ENCODE measurements around the gene RNF144A. TPM values are rescaled to one million over a fixed set of nuclear protein-coding genes. Genes with fewer than 3 reads are reported as not detected.

The RNF144A gene
- polyA plus RNA-seq, 3 donors = 0.30 to 0.68 (median 0.48) TPM

- peaks cover 20% of the 10 kb centered on the region for H3K4me1 Mint-ChIP-seq
- Histone ChIP-seq H2AFZ (ENCODE audit: insufficient read depth, low read depth, low read length, poor library complexity, severe bottlenecking) (no peak overlapping the region), H3K9ac (ENCODE audit: insufficient read depth, low read length, poor library complexity, severe bottlenecking) (no peak overlapping the region), H3K27ac (ENCODE audit: low read depth in 1 of 2, low read length in 2 of 2) (no peak overlapping the region), H3K36me3 (replicated peaks in 1 of 2; ENCODE audit: control insufficient read depth in 1 of 2, insufficient read depth in 2 of 2, low read length in 2 of 2) (peaks cover 0 to 5% of the 10 kb centered on the region in 2 donors), H3K4me1 (ENCODE audit: control insufficient read depth in 1 of 2, insufficient read depth in 2 of 2, low read length in 2 of 2) (peaks cover 5 to 15% of the 10 kb centered on the region in 2 donors), H3K79me2 (ENCODE audit: insufficient read depth, low read length) (no peaks in the 10 kb centered on the region), H3K27me3 (ENCODE audit: control insufficient read depth in 2 of 2, insufficient read depth in 2 of 2, low read length in 2 of 2) (no peaks in the 10 kb centered on the region), H4K20me1 (ENCODE audit: insufficient read depth, low read length) (no peaks in the 10 kb centered on the region), H3K9me3 (replicated peaks in 1 of 2; ENCODE audit: control insufficient read depth in 1 of 2, insufficient read depth in 1 of 2, low read length in 2 of 2) (no peaks in the 10 kb centered on the region), H3K4me3 (replicated peaks in 1 of 3; ENCODE audit: low read depth in 2 of 3, low read length in 3 of 3) (no peak overlapping the region), H3K4me2 (replicated peaks; ENCODE audit: extremely low read depth, low read length, poor library complexity, severe bottlenecking) (no peak overlapping the region)
- peaks cover 9 to 17% of the 10 kb centered on the region in 2 donors for H3K36me3 Mint-ChIP-seq
- H3K9me3 Mint-ChIP-seq = no peaks in the 10 kb centered on the region
- DNase-seq = no peak
- H3K27me3 Mint-ChIP-seq (ENCODE audit: low read depth in 3 of 3) = no peaks in the 10 kb centered on the region
- H3K27ac Mint-ChIP-seq = no peak overlapping the region
- no peak for TF ChIP-seq CTCF (IDR thresholded peaks at IDR 0.05)
- WGBS (ENCODE audit: insufficient coverage) = 96% methylated on average over 14 of the region's 16 CpGs
- H3K4me3 Mint-ChIP-seq = no peak overlapping the region
- intact Hi-C loops (cut with micrococcal nuclease) = no loop called here
Measured at GRCh38 chr2:7032371-7032770, 115.2 kb downstream of the RNF144A start.

GRCh38 chr2:7033136-7033960 lies 116.1 kb downstream of the RNF144A start:
- H3K79me2 ChIP-seq (ENCODE audit: insufficient read depth, low read length) = no peaks in the 10 kb centered on the region

More at GRCh38 chr2:7033136-7033960, 116.1 kb downstream of the RNF144A start:
- Histone ChIP-seq H2AFZ (ENCODE audit: insufficient read depth, low read depth, low read length, poor library complexity, severe bottlenecking) (no peak overlapping the region), H3K4me2 (replicated peaks; ENCODE audit: extremely low read depth, low read length, poor library complexity, severe bottlenecking) (no peak overlapping the region), H3K9me3 (replicated peaks in 1 of 2; ENCODE audit: control insufficient read depth in 1 of 2, insufficient read depth in 1 of 2, low read length in 2 of 2) (no peaks in the 10 kb centered on the region), H3K9ac (ENCODE audit: insufficient read depth, low read length, poor library complexity, severe bottlenecking) (no peak overlapping the region), H3K4me3 (replicated peaks in 1 of 3; ENCODE audit: low read depth in 2 of 3, low read length in 3 of 3) (no peak overlapping the region), H3K27me3 (ENCODE audit: control insufficient read depth in 2 of 2, insufficient read depth in 2 of 2, low read length in 2 of 2) (no peaks in the 10 kb centered on the region), H4K20me1 (ENCODE audit: insufficient read depth, low read length) (no peaks in the 10 kb centered on the region), H3K36me3 (replicated peaks in 1 of 2; ENCODE audit: control insufficient read depth in 1 of 2, insufficient read depth in 2 of 2, low read length in 2 of 2) (peaks cover 0 to 5% of the 10 kb centered on the region in 2 donors), H3K4me1 (ENCODE audit: control insufficient read depth in 1 of 2, insufficient read depth in 2 of 2, low read length in 2 of 2) (peaks cover 5 to 15% of the 10 kb centered on the region in 2 donors), H3K27ac (ENCODE audit: low read depth in 1 of 2, low read length in 2 of 2) (no peak overlapping the region)
- Mint-ChIP-seq H3K4me3 (no peak overlapping the region), H3K27me3 (ENCODE audit: low read depth in 3 of 3) (no peaks in the 10 kb centered on the region), H3K36me3 (peaks cover 7 to 14% of the 10 kb centered on the region in 2 donors), H3K27ac (no peak overlapping the region), H3K4me1 (peaks cover 24% of the 10 kb centered on the region), H3K9me3 (no peaks in the 10 kb centered on the region)
- intact Hi-C loops (cut with micrococcal nuclease) = no loop called here
- WGBS (ENCODE audit: insufficient coverage) = 97% methylated on average over 18 of the region's 20 CpGs
- TF ChIP-seq CTCF (IDR thresholded peaks at IDR 0.05) = no peak
- DNase-seq = no peak

All from CD14-positive monocyte (primary cell).